Ascending aorta (tissue), 2 donors: ENCODE results near the gene CATSPER4. TPM values are rescaled to one million over a fixed set of nuclear protein-coding genes. Genes with fewer than 3 reads are reported as not detected.

ENCODE experiments used
- DNase-seq, 2 donors: peaks; one replicate each; pipeline ENCODE4 v3.0.0-alpha.2; 2019; ENCODE audit warnings: low spot score in 2 of 2
- H3K27ac ChIP-seq, 2 donors: fragments of 200-600 bp; sonication (generic); one replicate each; pipeline ENCODE4 v1.5.1; 2016 to 2017; ENCODE audit warnings: mild to moderate bottlenecking in 1 of 2
- H3K27me3 ChIP-seq: fragments of 200-600 bp; sonication (generic); one replicate; pipeline ENCODE4 v1.5.1; 2017
- H3K36me3 ChIP-seq, 2 donors: fragments of 200-600 bp; sonication (generic); one replicate each; pipeline ENCODE4 v1.5.1; 2016
- H3K4me1 ChIP-seq, 2 donors: fragments of 200-600 bp; sonication (generic); one replicate each; pipeline ENCODE4 v1.5.1; 2016 to 2017; ENCODE audit warnings: mild to moderate bottlenecking in 1 of 2
- H3K4me3 ChIP-seq, 2 donors: fragments of 200-600 bp; sonication (generic); one replicate each; pipeline ENCODE4 v1.5.1; 2016 to 2017; ENCODE audit warnings: mild to moderate bottlenecking in 1 of 2
- H3K9me3 ChIP-seq, 2 donors: fragments of 200-600 bp; sonication (generic); one replicate each; pipeline ENCODE4 v1.5.1; 2016
- CTCF ChIP-seq, 3 experiments: fragments of 200-600 bp in 2 of 3; fragments of 450-650 bp in 1 of 3; sonication (generic) in 2 of 3; IDR thresholded peaks; one replicate each; pipeline ENCODE4 v1.5.1; 2016 to 2019; ENCODE audit warnings: antibody characterized with exemption in 3 of 3, mild to moderate bottlenecking in 1 of 3, moderate library complexity in 1 of 3
- intact Hi-C: fragments of 100-400 bp; cut with DNase I; formaldehyde crosslinking; loops from one replicate; pipeline ENCODE4 v1.15.1; 2023
- total RNA-seq: library from RNA; depleted of rRNA; stranded (reverse); fragments of >200 nt; gene quantifications from one replicate; pipeline ENCODE4 v1.1.0, GENCODE V29; 2016

The CATSPER4 gene
- total RNA-seq, 1 donor from 2014 or later, result not detected

- Histone ChIP-seq H3K27ac (no peak overlapping the region), H3K4me1 (no peaks in the 10 kb centered on the region), H3K36me3 (peaks cover 0 to 2% of the 10 kb centered on the region in 2 donors), H3K9me3 (no peaks in the 10 kb centered on the region), H3K4me3 (no peak overlapping the region), H3K27me3 (no peaks in the 10 kb centered on the region)
- no peak for TF ChIP-seq CTCF (IDR thresholded peaks at IDR 0.05)
- intact Hi-C loops, result no loop called here
- no peak for DNase-seq
Observed at GRCh38 chr1:26189751-26190275, 589 bp upstream of the CATSPER4 start.

GRCh38 chr1:26191739-26192138 lies 1.3 kb downstream of the CATSPER4 start:
- H3K4me3 ChIP-seq, result no peak overlapping the region
- H3K9me3 ChIP-seq, result no peaks in the 10 kb centered on the region
- DNase-seq, result no peak
- TF ChIP-seq CTCF (IDR thresholded peaks at IDR 0.05), result no peak
- H3K36me3 ChIP-seq, result peaks cover 0 to 2% of the 10 kb centered on the region in 2 donors
- H3K4me1 ChIP-seq, result no peaks in the 10 kb centered on the region
- H3K27me3 ChIP-seq, result no peaks in the 10 kb centered on the region
- H3K27ac ChIP-seq, result no peak overlapping the region
- intact Hi-C loops, result no loop called here

- TF ChIP-seq CTCF (IDR thresholded peaks at IDR 0.05), result no peak
- no peak overlapping the region for H3K27ac ChIP-seq
- no peaks in the 10 kb centered on the region for H3K36me3 ChIP-seq
- no peak overlapping the region for H3K4me3 ChIP-seq
- DNase-seq, result no peak
- no peaks in the 10 kb centered on the region for H3K27me3 ChIP-seq
- intact Hi-C loops, result no loop called here
- no peaks in the 10 kb centered on the region for H3K9me3 ChIP-seq
- no peaks in the 10 kb centered on the region for H3K4me1 ChIP-seq
Observed at GRCh38 chr1:26195805-26196204, 5.4 kb downstream of the CATSPER4 start.

GRCh38 chr1:26197301-26197700 lies 6.9 kb downstream of the CATSPER4 start:
- intact Hi-C loops, result no loop called here
- H3K9me3 ChIP-seq, result no peaks in the 10 kb centered on the region
- no peak overlapping the region for H3K27ac ChIP-seq
- TF ChIP-seq CTCF (IDR thresholded peaks at IDR 0.05), result no peak
- H3K4me1 ChIP-seq, result no peaks in the 10 kb centered on the region
- no peak for DNase-seq
- no peak overlapping the region for H3K4me3 ChIP-seq
- no peaks in the 10 kb centered on the region for H3K27me3 ChIP-seq
- no peaks in the 10 kb centered on the region for H3K36me3 ChIP-seq

- no peak for TF ChIP-seq CTCF (IDR thresholded peaks at IDR 0.05)
- no peak for DNase-seq
- H3K4me3 ChIP-seq, result no peak overlapping the region
- no peaks in the 10 kb centered on the region for H3K9me3 ChIP-seq
- H3K27me3 ChIP-seq, result no peaks in the 10 kb centered on the region
- H3K36me3 ChIP-seq, result no peaks in the 10 kb centered on the region
- no peak overlapping the region for H3K27ac ChIP-seq
- intact Hi-C loops, result no loop called here
- H3K4me1 ChIP-seq, result no peaks in the 10 kb centered on the region
Observed at GRCh38 chr1:26197813-26198212, 7.4 kb downstream of the CATSPER4 start.

GRCh38 chr1:26200413-26200812 lies 10.0 kb downstream of the CATSPER4 start:
- Histone ChIP-seq H3K4me1 (no peaks in the 10 kb centered on the region), H3K36me3 (no peaks in the 10 kb centered on the region), H3K4me3 (no peak overlapping the region), H3K27me3 (no peaks in the 10 kb centered on the region), H3K27ac (no peak overlapping the region), H3K9me3 (no peaks in the 10 kb centered on the region)
- TF ChIP-seq CTCF (IDR thresholded peaks at IDR 0.05), result no peak
- intact Hi-C loops, result no loop called here
- DNase-seq, result no peak
